Measurements from ENCODE around the gene KIF26A.

Gene KIF26A

GRCh38 chr14:104211741-104212140 lies 73.4 kb downstream of the KIF26A start:
- no peak for DNase-seq

GRCh38 chr14:104212206-104213095 lies 74.1 kb downstream of the KIF26A start:
- DNase-seq: no peak

- DNase-seq: no peak
Observed at GRCh38 chr14:104213301-104214034, 75.1 kb downstream of the KIF26A start.

- DNase-seq: no peak
Observed at GRCh38 chr14:104214431-104215218, 76.2 kb downstream of the KIF26A start.

GRCh38 chr14:104215706-104216334 lies 77.4 kb downstream of the KIF26A start:
- no peak for DNase-seq

GRCh38 chr14:104216457-104216856 lies 78.1 kb downstream of the KIF26A start:
- no peak for DNase-seq

GRCh38 chr14:104217486-104218360 lies 79.3 kb downstream of the KIF26A start:
- no peak for DNase-seq

GRCh38 chr14:104218361-104219180 lies 80.2 kb downstream of the KIF26A start:
- no peak for DNase-seq

- no peak for DNase-seq
Observed at GRCh38 chr14:104219731-104220214, 81.4 kb downstream of the KIF26A start.

GRCh38 chr14:104220215-104221070 lies 82.1 kb downstream of the KIF26A start:
- DNase-seq: no peak

- no peak for DNase-seq
Observed at GRCh38 chr14:104221071-104221625, 82.8 kb downstream of the KIF26A start.

- no peak for DNase-seq
Observed at GRCh38 chr14:104221636-104222369, 83.4 kb downstream of the KIF26A start.

- DNase-seq: no peak
Observed at GRCh38 chr14:104222396-104223036, 84.1 kb downstream of the KIF26A start.

- DNase-seq: no peak
Observed at GRCh38 chr14:104223101-104224041, 85.0 kb downstream of the KIF26A start.

- DNase-seq: no peak
Observed at GRCh38 chr14:104224131-104224505, 85.7 kb downstream of the KIF26A start.

GRCh38 chr14:104224506-104225277 lies 86.3 kb downstream of the KIF26A start:
- no peak for DNase-seq
